ENCODE results near the gene SYT11.

Gene SYT11

DNA sequence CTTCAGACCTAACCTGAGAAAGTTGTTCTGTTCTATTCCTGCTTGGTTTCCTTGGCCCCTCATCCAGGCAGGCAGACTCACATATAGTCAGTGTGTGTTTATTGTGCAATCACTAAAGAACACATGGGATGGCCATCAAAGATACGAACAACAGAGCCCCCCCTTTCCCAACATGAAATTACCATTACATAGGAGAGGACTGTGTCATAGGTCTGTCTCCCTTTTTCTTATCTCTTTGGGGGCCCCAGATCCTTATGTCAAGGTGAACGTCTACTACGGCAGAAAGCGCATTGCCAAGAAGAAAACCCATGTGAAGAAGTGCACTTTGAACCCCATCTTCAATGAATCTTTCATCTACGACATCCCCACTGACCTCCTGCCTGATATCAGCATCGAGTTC, 21.6 kb downstream of the SYT11 start:
- no peak for TF ChIP-seq ZFP3 (CRISPR knock-in tag; IDR thresholded peaks at IDR 0.05)
- no peak for TF ChIP-seq PPARA (CRISPR knock-in tag; IDR thresholded peaks at IDR 0.05; ENCODE audit: borderline replicate concordance)
- TF ChIP-seq, protein P1, sequence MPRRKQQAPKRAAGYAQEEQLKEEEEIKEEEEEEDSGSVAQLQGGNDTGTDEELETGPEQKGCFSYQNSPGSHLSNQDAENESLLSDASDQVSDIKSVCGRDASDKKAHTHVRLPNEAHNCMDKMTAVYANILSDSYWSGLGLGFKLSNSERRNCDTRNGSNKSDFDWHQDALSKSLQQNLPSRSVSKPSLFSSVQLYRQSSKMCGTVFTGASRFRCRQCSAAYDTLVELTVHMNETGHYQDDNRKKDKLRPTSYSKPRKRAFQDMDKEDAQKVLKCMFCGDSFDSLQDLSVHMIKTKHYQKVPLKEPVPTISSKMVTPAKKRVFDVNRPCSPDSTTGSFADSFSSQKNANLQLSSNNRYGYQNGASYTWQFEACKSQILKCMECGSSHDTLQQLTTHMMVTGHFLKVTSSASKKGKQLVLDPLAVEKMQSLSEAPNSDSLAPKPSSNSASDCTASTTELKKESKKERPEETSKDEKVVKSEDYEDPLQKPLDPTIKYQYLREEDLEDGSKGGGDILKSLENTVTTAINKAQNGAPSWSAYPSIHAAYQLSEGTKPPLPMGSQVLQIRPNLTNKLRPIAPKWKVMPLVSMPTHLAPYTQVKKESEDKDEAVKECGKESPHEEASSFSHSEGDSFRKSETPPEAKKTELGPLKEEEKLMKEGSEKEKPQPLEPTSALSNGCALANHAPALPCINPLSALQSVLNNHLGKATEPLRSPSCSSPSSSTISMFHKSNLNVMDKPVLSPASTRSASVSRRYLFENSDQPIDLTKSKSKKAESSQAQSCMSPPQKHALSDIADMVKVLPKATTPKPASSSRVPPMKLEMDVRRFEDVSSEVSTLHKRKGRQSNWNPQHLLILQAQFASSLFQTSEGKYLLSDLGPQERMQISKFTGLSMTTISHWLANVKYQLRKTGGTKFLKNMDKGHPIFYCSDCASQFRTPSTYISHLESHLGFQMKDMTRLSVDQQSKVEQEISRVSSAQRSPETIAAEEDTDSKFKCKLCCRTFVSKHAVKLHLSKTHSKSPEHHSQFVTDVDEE (CRISPR knock-in tag; IDR thresholded peaks at IDR 0.05) = no peak
- TF ChIP-seq ISL1 (CRISPR knock-in tag; IDR thresholded peaks at IDR 0.05) = no peak
- TF ChIP-seq RARB (CRISPR knock-in tag; IDR thresholded peaks at IDR 0.05) = no peak
- TF ChIP-seq GLIS3 (CRISPR knock-in tag; IDR thresholded peaks at IDR 0.05) = no peak
- no peak for TF ChIP-seq ARNTL (CRISPR knock-in tag; IDR thresholded peaks at IDR 0.05; ENCODE audit: borderline replicate concordance, low read depth)
- TF ChIP-seq ZNF70 (CRISPR knock-in tag; IDR thresholded peaks at IDR 0.05) = no peak
- TF ChIP-seq OSR1 (CRISPR knock-in tag; IDR thresholded peaks at IDR 0.05) = no peak
- no peak for TF ChIP-seq ZNF565 (CRISPR knock-in tag; conservative IDR thresholded peaks at IDR 0.05; ENCODE audit: low read depth)
- TF ChIP-seq, protein P2, sequence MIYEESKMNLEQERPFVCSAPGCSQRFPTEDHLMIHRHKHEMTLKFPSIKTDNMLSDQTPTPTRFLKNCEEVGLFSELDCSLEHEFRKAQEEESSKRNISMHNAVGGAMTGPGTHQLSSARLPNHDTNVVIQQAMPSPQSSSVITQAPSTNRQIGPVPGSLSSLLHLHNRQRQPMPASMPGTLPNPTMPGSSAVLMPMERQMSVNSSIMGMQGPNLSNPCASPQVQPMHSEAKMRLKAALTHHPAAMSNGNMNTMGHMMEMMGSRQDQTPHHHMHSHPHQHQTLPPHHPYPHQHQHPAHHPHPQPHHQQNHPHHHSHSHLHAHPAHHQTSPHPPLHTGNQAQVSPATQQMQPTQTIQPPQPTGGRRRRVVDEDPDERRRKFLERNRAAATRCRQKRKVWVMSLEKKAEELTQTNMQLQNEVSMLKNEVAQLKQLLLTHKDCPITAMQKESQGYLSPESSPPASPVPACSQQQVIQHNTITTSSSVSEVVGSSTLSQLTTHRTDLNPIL (CRISPR knock-in tag; IDR thresholded peaks at IDR 0.05; ENCODE audit: low read depth) = no peak
- no peak for ATAC-seq

DNA sequence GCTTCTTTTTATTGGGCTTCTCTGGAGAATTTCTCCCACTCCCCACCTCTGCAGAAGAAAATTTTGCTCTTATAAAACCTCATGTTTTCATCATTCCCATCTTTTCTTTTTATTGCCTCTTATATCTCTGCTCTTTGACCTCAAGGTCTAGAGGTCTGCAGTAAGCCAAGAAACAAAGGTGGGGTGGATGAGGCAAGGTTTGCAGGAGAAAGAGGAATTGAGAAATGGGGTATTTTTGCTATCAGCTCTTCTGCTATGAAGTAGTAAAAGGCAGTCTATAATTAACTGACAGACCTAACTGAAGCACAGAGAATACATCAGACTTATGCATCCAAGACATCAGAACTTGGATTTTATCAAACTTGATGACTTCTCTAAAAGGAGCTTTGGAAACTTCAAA, 22.9 kb downstream of the SYT11 start:
- no peak for ATAC-seq
- TF ChIP-seq ZNF565 (CRISPR knock-in tag; conservative IDR thresholded peaks at IDR 0.05; ENCODE audit: low read depth) (no peak), TOX (CRISPR knock-in tag; IDR thresholded peaks at IDR 0.05; ENCODE audit: borderline replicate concordance) (no peak)

DNA sequence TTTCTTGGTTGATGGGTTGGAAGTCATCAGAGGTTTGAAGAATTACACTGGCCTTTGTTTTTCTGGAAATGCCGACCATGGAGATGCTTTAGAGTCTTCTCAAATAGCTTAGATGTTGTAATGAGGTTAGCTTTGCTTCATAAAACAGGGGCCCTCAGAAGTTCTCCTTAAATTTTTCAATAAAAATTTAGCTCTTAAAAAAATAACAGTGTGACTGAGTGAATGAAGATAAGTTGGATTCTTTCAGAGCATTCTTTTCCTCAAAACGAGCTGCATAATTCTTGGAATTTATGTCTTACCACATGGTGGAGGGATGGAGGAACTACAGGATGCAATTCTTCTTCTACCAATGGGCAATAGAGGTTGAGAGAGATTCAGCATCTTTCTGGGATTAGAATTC, 23.4 kb downstream of the SYT11 start:
- TF ChIP-seq BACH2 (CRISPR knock-in tag; IDR thresholded peaks at IDR 0.05; ENCODE audit: borderline replicate concordance) (no peak), CSDC2 (CRISPR knock-in tag; IDR thresholded peaks at IDR 0.05) (no peak), OSR1 (CRISPR knock-in tag; IDR thresholded peaks at IDR 0.05) (no peak), TOX (CRISPR knock-in tag; IDR thresholded peaks at IDR 0.05; ENCODE audit: borderline replicate concordance) (no peak), PPARA (CRISPR knock-in tag; IDR thresholded peaks at IDR 0.05; ENCODE audit: borderline replicate concordance) (no peak), ZFP30 (CRISPR knock-in tag; IDR thresholded peaks at IDR 0.05) (no peak), ISL1 (CRISPR knock-in tag; IDR thresholded peaks at IDR 0.05) (no peak), ZNF565 (CRISPR knock-in tag; conservative IDR thresholded peaks at IDR 0.05; ENCODE audit: low read depth) (no peak), ARNTL (CRISPR knock-in tag; IDR thresholded peaks at IDR 0.05; ENCODE audit: borderline replicate concordance, low read depth) (no peak), ZC3H10 (CRISPR knock-in tag; IDR thresholded peaks at IDR 0.05) (no peak), ZNF70 (CRISPR knock-in tag; IDR thresholded peaks at IDR 0.05) (no peak), RARB (CRISPR knock-in tag; IDR thresholded peaks at IDR 0.05) (no peak), ESRRG (CRISPR knock-in tag; IDR thresholded peaks at IDR 0.05) (no peak), SNAI2 (CRISPR knock-in tag; IDR thresholded peaks at IDR 0.05) (no peak)
- TF ChIP-seq, protein P1 (CRISPR knock-in tag; IDR thresholded peaks at IDR 0.05) = no peak
- TF ChIP-seq, protein P2 (CRISPR knock-in tag; IDR thresholded peaks at IDR 0.05; ENCODE audit: low read depth) = no peak
- TF ChIP-seq, protein P3, sequence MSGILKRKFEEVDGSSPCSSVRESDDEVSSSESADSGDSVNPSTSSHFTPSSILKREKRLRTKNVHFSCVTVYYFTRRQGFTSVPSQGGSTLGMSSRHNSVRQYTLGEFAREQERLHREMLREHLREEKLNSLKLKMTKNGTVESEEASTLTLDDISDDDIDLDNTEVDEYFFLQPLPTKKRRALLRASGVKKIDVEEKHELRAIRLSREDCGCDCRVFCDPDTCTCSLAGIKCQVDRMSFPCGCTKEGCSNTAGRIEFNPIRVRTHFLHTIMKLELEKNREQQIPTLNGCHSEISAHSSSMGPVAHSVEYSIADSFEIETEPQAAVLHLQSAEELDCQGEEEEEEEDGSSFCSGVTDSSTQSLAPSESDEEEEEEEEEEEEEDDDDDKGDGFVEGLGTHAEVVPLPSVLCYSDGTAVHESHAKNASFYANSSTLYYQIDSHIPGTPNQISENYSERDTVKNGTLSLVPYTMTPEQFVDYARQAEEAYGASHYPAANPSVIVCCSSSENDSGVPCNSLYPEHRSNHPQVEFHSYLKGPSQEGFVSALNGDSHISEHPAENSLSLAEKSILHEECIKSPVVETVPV (CRISPR knock-in tag; IDR thresholded peaks at IDR 0.05) = no peak
- ATAC-seq = no peak
